ENCODE measurements around the gene GIMAP7.

GIMAP7 gene

GRCh38 chr7:150567871-150568301, 53.2 kb downstream of the GIMAP7 start:
- Histone ChIP-seq H3K4me3 (ENCODE audit: low read depth, low read length) (no peak overlapping the region), H3K27me3 (replicated peaks) (no peaks in the 10 kb centered on the region), H3K27ac (no peak overlapping the region), H3K36me3 (replicated peaks) (no peaks in the 10 kb centered on the region)
- no peak for DNase-seq
- in situ Hi-C loops (cut with HindIII; ENCODE audit: low pct_ligation_motif_present, low sequenced_read_pairs), result no loop called here
- TF ChIP-seq CTCF (IDR thresholded peaks at IDR 0.05; ENCODE audit: low read depth, low read length, missing control alignments), result no peak

DNA sequence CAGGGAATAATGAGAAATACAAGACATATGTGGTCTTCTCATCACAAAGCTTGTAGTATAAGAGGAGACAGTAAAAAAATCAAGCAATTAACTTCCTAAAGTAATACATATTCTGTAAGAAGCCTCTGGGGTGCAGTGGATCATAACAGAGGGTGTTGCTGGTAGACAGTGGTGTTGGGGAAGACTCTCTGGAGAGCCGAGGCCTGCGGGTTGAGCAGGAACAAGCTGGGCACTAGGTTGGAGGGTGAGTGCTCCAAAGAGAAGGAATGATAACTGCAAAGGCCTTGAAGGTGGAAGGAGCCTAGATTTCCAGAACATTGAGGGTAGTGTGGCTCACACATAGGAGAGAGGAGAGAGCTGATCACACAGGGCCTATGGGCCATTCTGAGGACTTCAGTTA, 54.0 kb downstream of the GIMAP7 start:
- H3K27ac ChIP-seq, result no peak overlapping the region
- no peaks in the 10 kb centered on the region for H3K27me3 ChIP-seq (replicated peaks)
- no peak overlapping the region for H3K4me3 ChIP-seq (ENCODE audit: low read depth, low read length)
- H3K36me3 ChIP-seq (replicated peaks), result no peaks in the 10 kb centered on the region
- no peak for DNase-seq
- no peak for TF ChIP-seq CTCF (IDR thresholded peaks at IDR 0.05; ENCODE audit: low read depth, low read length, missing control alignments)
- in situ Hi-C loops (cut with HindIII; ENCODE audit: low pct_ligation_motif_present, low sequenced_read_pairs), result no loop called here

DNA sequence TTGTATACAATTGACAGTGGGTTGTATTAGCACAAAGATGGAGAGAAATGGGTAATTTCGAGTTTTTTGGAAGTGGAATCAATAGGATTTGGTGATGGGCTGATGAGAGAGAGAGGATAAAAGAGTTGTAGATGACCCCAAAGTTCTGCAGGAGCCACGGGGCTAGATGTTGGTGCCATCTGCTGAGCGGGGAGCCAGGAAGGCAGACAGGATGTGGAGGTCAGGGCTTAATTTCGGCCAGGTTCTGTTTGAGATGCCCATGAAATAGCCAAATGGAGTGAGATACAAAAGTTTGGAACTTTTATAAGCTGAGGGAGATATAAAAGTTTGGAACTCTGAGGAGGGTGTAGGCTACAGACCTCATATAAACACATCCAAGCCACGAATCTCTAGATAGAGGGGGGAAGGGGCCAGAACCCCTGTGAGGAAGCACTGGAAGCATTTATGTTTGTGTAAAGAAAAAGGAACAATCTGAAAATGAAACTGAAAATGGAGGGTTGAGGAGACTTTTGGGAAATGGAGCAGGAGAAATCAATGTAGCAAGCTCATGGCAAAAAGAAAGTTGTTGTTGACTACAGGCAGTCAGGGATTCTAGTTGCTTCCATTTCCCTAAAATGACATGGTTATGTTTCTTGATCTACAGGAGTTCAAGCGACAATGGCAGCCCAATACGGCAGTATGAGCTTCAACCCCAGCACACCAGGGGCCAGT, 54.7 kb downstream of the GIMAP7 start:
- in situ Hi-C loops (cut with HindIII; ENCODE audit: low pct_ligation_motif_present, low sequenced_read_pairs), result no loop called here

More for the DNA sequence above, 54.7 kb downstream of the GIMAP7 start:
- no peak for TF ChIP-seq CTCF (IDR thresholded peaks at IDR 0.05; ENCODE audit: low read depth, low read length, missing control alignments)
- Histone ChIP-seq H3K27me3 (replicated peaks) (no peaks in the 10 kb centered on the region), H3K27ac (no peak overlapping the region), H3K36me3 (replicated peaks) (no peaks in the 10 kb centered on the region), H3K4me3 (ENCODE audit: low read depth, low read length) (no peak overlapping the region)
- DNase-seq, result no peak

Measured in brain microvascular endothelial cell (primary cell).